HG02678 (cell line): ENCODE data around the gene LANCL1.

Experiments
- ATAC-seq: cut with Tn5 transposase; IDR thresholded peaks from one replicate; pipeline ENCODE4 v1.9.1; 2021; ENCODE audit warnings: mild to moderate bottlenecking, moderate library complexity; ENCODE audit not compliant: unreplicated experiment

Gene LANCL1

DNA sequence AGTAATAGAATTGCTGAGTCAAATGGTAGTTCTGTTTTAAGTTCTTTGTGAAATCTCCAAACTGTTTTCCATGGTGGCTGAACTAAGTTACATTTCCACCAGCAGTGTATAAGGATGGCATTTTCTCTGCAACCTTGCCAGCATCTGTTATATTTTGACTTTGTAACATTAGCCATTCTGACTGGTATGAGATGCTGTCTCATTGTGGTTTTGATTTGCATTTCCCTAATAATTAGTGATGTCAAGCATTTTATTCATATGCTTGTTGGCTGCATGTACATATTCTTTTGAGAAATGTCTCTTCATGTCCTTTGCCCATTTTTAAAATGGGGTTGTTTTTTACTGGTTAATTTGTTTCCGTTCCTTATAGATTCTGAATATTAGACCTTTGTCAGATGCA, 63.9 kb downstream of the LANCL1 start:
- no peak for ATAC-seq

DNA sequence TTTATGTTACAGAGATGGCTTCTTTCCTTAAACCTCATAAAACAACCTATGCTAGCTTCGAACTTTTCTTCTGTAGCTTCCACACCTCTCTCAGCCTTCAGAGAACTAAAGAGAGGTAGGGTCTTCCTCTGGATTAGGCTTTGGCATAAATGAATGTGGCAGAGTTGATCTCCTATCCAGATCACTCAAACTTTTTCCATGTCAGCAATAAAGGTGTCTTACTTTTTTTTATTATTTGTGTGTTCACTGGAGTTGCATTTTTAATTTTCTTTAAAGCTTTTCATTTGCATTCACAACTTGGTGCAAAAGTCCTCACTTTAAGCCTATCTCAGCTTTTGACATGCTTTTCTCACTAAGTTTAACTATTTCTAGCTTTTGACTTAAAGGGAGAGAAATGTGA, 66.0 kb downstream of the LANCL1 start:
- ATAC-seq: no peak

DNA sequence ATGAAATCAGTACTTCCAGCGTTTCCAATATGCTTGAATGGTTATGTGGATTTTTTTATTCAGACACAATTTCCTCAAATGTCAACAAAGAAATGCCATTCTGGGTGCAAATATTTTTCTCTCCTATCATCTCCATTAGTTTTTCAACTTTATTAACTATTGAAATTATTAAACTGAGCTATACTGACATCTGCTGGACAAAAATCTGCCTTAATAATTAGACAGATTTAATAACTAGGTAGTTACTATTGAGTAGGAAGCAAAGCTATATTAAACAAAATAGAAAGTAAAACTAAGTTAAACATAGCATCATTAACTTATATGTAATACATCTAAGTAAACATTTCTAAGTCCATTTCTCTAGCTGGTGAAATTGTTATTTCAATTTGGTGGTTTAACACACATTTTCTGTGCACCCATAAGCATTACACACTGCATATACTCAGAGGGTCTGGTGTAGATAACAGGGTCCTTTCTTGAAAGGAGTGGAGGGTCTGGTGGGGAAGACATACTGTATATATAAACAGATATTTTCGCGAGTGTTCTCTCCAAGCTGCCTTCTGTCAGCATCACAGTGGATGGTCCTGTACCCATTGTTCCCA, 77.0 kb downstream of the LANCL1 start:
- no peak for ATAC-seq

DNA sequence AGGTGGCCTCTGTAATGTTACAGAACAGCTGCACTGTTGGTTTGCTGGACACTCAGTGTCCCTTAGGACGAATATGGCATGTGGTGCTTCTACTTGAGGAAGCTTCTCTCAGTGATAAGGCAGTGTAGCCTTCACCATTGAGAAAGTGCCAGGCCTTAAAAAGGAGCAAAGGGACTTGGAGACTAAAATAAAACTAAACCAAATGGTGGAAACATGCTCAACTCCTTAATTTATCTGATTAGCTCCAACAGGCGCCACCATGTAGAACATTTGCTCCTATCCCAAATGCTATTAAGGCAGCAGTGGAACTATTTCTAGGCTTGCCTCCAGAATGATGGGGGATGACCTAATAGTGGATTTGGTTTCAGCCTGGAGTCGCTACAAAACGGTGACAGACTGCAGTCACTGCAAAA, 84.1 kb downstream of the LANCL1 start:
- no peak for ATAC-seq

- ATAC-seq: no peak
Observed at GRCh38 chr2:210389856-210390255, 86.7 kb downstream of the LANCL1 start.

GRCh38 chr2:210388148-210388547, 88.4 kb downstream of the LANCL1 start:
- no peak for ATAC-seq

DNA sequence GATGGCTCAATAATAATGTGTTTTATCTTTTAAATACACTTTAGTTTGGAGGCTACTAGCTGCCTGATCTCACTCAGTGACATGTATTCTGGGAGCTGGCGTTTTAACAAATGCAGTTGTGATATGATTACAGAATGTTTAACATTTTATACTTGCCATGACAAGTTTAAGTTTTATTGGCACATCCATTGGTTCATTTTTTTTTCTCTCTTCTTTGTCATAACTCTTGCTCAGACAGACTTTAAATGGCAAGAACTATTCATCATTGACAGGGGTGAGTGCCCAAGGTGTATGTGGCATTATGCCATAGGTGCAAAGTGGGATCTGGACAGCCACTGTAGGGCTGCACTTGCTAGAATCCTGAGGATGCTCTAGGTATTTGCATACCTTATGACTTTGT, 89.5 kb downstream of the LANCL1 start:
- no peak for ATAC-seq
